ENCODE measurements around the gene CREBRF.

DNA sequence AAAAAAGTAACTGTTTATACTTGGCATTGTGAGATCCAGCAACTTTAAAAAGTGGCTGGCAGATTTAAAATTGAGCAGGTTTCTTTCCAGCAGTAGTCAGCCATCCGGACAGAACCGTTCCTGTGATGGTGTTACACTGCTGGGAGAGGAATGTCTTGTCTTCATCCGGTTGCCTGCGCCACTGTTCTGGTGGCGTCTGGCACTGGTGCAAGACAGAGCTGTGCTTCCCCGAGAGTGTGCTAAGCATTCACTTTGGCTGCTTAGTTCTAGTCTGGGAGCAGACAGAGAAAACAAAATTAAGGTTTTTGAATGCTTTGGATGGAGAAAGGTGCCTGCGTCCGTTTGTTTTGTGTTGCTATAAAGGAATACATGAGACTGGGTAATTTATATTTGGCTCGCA lies 35.5 kb upstream of the CREBRF start:
- TF ChIP-seq CTCF (IDR thresholded peaks at IDR 0.05; ENCODE audit: insufficient read depth, low read depth, low read length) (no peak), EZH2 (IDR thresholded peaks at IDR 0.05; ENCODE audit: insufficient read depth, low read length) (no peak)
